Kidney (tissue), 14 donors: ENCODE measurements around the gene ABCD2. TPM values are rescaled to one million over a fixed set of nuclear protein-coding genes. Genes with fewer than 3 reads are reported as not detected.

ENCODE experiments used
- DNase-seq, 5 donors: peaks; one replicate each; pipeline ENCODE4 v3.0.0-alpha.2; 2013 to 2020
- FAIRE-seq: peaks from 2 replicates; lab custom pipeline; 2012; peaks lifted over from hg19 to GRCh38; lab: Jason Lieb, UNC
- H3K27ac ChIP-seq, 2 donors: one replicate each; pipeline ENCODE4 v1.7.0; 2013; ENCODE audit warnings: low read depth in 2 of 2, low read length in 2 of 2, inconsistent platforms in 1 of 2
- H3K27me3 ChIP-seq: one replicate; pipeline ENCODE4 v1.7.1; 2013; ENCODE audit warnings: low read length, inconsistent platforms; ENCODE audit not compliant: control insufficient read depth, insufficient read depth
- H3K36me3 ChIP-seq, 3 donors: one replicate each; pipeline versions ENCODE4 v1.7.0 to v1.7.1; 2013; ENCODE audit warnings: low read length in 3 of 3, control low read depth in 1 of 3, inconsistent platforms in 1 of 3; ENCODE audit not compliant: insufficient read depth in 3 of 3, control insufficient read depth in 2 of 3
- H3K4me1 ChIP-seq, 3 donors: one replicate each; pipeline versions ENCODE4 v1.7.0 to v1.7.1; 2013; ENCODE audit warnings: low read length in 3 of 3, inconsistent platforms in 1 of 3, low read depth in 1 of 3; ENCODE audit not compliant: control insufficient read depth in 2 of 3, insufficient read depth in 2 of 3
- H3K4me3 ChIP-seq, 3 donors: one replicate each; pipeline versions ENCODE4 v1.7.0 to v1.8.1; 2013; ENCODE audit warnings: low read length in 3 of 3, control low read depth in 1 of 3, inconsistent platforms in 1 of 3
- H3K9ac ChIP-seq, 3 donors: one replicate each; pipeline versions ENCODE4 v1.7.0 to v1.7.1; 2013; ENCODE audit warnings: low read length in 3 of 3, control low read depth in 1 of 3, inconsistent platforms in 1 of 3
- H3K9me3 ChIP-seq, 3 donors: one replicate each; pipeline versions ENCODE4 v1.7.0 to v1.7.1; 2013; ENCODE audit warnings: low read length in 3 of 3, control low read depth in 1 of 3, inconsistent platforms in 1 of 3; ENCODE audit not compliant: control insufficient read depth in 2 of 3, insufficient read depth in 1 of 3
- intact Hi-C: fragments of 100-400 bp; cut with DNase I; formaldehyde crosslinking; loops from one replicate; pipeline ENCODE4 v1.11.1; 2022
- polyA plus RNA-seq: library from polyadenylated mRNA; stranded (reverse); fragments of 350-450 nt; fragmentation: Illumina TruSeq; extraction: RNeasy Lipid Tissue Mini Kit (QIAGEN cat#74804); gene quantifications from one replicate; pipeline ENCODE4 v1.2.3, GENCODE V29; 2014; ENCODE audit warnings: low read depth, low replicate concordance; ENCODE audit not compliant: insufficient read depth
- total RNA-seq: library from RNA; stranded (reverse); fragmentation: NEBNext Ultra II Directional; extraction: Animal tissue kit (Norgen Biotek cat#: 25700); gene quantifications from one replicate; pipeline ENCODE4 v1.2.1, GENCODE V29; 2021
- TF ChIP-seq, protein P1 (sequence below): IDR thresholded peaks from 3 replicates; pipeline ENCODE4 v1.5.1; 2012; ENCODE audit warnings: mild to moderate bottlenecking, moderate library complexity, borderline replicate concordance; ENCODE audit not compliant: insufficient read depth; ENCODE audit errors: extremely low read depth
- donor health status: control.
- donor health status: control.
- donor health status: control.
- donor health status: control.
- donor health status: control.
- donor health status: DM: yes; HTN: yes; CAD: no.
- donor health status: Normal renal cell carcinoma (clear cell type).

Gene ABCD2
- total and polyA plus RNA-seq, 2 donors from 2014 or later: 0.17 to 1.4 TPM

DNA sequence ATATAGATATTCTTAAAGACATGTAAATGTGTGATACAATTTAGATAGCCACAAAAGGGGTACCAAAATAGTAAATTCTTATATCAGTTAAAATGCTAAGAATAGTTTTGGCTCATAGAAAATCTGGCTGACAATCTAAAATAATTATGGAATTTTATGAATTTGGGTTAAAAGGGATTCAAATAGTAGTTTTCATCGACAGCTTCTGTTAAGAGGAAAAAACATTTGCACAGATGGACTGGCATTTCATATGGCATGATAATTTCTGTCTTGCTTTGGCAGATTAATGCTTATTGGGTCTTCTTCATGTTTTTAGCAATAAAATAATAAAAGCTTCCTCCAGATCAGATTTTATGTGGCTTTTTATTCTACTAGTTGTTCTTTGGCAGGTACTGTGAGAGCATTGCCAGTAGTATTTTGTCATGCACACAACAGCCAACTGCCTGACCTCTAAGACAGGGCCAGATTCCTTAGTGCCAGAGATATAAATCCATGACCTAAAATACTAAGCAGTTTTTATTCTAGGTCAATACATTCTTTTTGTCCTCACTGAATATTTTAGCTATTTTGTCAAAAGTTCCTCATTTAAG, 9.1 kb downstream of the ABCD2 start:
- H3K9ac ChIP-seq: no peak overlapping the region
- no peak overlapping the region for H3K4me3 ChIP-seq
- no peak overlapping the region for H3K27ac ChIP-seq
- TF ChIP-seq, protein P1, sequence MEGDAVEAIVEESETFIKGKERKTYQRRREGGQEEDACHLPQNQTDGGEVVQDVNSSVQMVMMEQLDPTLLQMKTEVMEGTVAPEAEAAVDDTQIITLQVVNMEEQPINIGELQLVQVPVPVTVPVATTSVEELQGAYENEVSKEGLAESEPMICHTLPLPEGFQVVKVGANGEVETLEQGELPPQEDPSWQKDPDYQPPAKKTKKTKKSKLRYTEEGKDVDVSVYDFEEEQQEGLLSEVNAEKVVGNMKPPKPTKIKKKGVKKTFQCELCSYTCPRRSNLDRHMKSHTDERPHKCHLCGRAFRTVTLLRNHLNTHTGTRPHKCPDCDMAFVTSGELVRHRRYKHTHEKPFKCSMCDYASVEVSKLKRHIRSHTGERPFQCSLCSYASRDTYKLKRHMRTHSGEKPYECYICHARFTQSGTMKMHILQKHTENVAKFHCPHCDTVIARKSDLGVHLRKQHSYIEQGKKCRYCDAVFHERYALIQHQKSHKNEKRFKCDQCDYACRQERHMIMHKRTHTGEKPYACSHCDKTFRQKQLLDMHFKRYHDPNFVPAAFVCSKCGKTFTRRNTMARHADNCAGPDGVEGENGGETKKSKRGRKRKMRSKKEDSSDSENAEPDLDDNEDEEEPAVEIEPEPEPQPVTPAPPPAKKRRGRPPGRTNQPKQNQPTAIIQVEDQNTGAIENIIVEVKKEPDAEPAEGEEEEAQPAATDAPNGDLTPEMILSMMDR: no peak
- no peaks in the 10 kb centered on the region for H3K4me1 ChIP-seq
- DNase-seq (no peak), FAIRE-seq (no peak)
- no peaks in the 10 kb centered on the region for H3K27me3 ChIP-seq
- H3K36me3 ChIP-seq: no peaks in the 10 kb centered on the region
- intact Hi-C loops: no loop called here
- no peaks in the 10 kb centered on the region for H3K9me3 ChIP-seq

DNA sequence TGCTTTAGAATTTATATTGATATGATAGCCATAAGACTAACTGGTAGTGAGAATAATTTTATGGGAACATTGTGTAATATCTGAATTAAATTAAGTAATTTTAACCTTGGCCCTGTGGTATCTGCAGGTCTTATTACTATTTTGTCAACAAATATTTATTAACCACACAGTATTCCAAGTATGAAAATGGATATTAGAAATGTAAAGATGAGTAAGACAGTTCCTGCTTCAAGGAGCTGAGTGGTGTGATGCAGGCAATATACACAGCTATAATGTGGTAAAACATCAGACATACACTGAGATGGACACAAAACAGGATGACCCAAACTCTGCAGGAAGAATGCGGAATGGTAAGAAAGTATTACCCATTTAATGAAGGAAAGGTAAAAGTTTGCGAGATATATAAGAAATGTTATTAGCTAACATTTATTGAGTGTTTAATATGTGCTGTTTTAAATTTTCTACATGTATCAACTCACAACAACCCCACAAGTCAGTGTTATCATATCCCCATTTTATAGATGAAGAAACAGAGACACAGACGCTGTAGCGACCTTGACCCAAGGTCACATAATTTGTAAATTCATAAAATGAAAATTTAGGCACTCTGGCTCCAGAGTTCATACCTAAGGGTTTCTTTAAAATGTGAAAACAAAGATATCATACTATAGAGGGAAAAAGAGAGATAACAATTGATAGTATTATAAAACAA, 12.7 kb downstream of the ABCD2 start:
- intact Hi-C loops: no loop called here
- no peak for FAIRE-seq

DNA sequence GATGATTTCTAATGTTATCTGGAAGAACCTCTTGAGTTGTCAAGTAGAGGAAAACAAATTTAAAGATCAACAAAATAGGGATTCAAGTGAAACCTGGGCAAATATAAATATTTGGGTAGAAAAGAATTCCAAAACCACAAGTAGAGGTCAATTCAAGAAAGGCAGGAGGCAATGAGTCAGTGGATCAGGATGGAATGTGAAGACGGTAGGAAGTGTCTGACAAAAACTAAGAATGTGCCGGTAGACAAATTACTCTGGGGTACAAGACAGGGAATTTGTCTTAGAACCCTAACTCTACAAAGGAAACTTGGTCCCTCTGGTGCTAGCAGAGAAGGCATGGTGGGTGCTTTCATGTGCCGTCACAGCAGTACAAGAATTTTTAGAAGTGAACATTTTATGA, 13.6 kb downstream of the ABCD2 start:
- Histone ChIP-seq H3K9ac (no peak overlapping the region), H3K27me3 (no peaks in the 10 kb centered on the region), H3K36me3 (no peaks in the 10 kb centered on the region), H3K27ac (no peak overlapping the region), H3K4me1 (no peaks in the 10 kb centered on the region), H3K9me3 (no peaks in the 10 kb centered on the region), H3K4me3 (no peak overlapping the region)
- DNase-seq (no peak), FAIRE-seq (no peak)
- intact Hi-C loops: no loop called here
- TF ChIP-seq, protein P1: no peak

More for the DNA sequence above, 12.7 kb downstream of the ABCD2 start:
- TF ChIP-seq, protein P1: no peak
- H3K27ac ChIP-seq: no peak overlapping the region
- no peaks in the 10 kb centered on the region for H3K9me3 ChIP-seq
- DNase-seq: no peak
- no peak overlapping the region for H3K4me3 ChIP-seq
- no peaks in the 10 kb centered on the region for H3K27me3 ChIP-seq
- H3K4me1 ChIP-seq: no peaks in the 10 kb centered on the region
- no peak overlapping the region for H3K9ac ChIP-seq
- H3K36me3 ChIP-seq: no peaks in the 10 kb centered on the region
